Subcutaneous adipose tissue (tissue), 4 donors: ENCODE data around the gene F5. TPM values are rescaled to one million over a fixed set of nuclear protein-coding genes. Genes with fewer than 3 reads are reported as not detected.

Experiments used
- CTCF ChIP-seq: fragments of 450-650 bp; IDR thresholded peaks from one replicate; pipeline ENCODE4 v1.5.1; 2016; ENCODE audit warnings: low read depth, mild to moderate bottlenecking, control low read depth, antibody characterized with exemption, moderate library complexity
- total RNA-seq, 4 donors: library from RNA; depleted of rRNA; stranded (reverse); fragments of >200 nt; gene quantifications; one replicate each; pipeline ENCODE4 v1.1.0, GENCODE V29; 2016

Gene F5
- total RNA-seq, 4 donors from 2014 or later: 2.3 to 16.3 (median 8.2) TPM

DNA sequence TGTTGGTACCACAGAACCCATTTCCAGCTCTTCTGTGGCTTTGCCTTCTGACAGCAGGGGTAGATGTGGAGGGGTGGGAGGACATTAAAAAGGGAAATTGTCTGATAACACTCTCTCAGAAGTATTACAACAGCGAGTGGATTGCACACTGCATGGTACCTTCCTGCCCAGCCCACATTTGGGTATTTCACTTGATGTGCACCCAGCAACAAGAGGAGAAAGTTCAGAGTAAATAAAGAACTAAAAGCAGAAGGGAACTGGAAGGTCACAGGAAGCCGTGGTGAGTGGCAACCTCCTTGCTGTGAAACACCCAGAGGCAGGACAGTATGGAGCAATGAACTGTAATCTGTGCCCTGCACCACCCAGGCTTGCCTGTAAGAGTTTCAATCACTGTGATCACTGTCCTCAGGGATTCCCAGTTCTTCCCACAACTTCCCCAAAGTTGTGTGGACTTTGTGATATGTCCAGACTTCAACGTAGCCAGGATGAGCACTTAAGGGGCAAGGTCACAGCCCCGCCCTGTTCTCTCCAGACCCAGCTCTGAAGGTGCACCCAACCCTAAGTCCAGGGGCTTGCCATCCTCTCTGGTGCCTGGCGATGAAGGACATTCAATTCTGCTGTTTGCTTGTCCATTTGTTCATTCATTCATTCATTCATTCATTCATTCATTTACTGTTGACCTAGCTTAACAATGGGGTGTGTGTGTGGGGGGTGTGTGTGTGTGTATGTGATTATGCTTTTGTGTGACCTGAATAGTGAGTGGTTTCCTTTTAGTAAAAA lies 18.7 kb upstream of the F5 start:
- no peak for TF ChIP-seq CTCF

DNA sequence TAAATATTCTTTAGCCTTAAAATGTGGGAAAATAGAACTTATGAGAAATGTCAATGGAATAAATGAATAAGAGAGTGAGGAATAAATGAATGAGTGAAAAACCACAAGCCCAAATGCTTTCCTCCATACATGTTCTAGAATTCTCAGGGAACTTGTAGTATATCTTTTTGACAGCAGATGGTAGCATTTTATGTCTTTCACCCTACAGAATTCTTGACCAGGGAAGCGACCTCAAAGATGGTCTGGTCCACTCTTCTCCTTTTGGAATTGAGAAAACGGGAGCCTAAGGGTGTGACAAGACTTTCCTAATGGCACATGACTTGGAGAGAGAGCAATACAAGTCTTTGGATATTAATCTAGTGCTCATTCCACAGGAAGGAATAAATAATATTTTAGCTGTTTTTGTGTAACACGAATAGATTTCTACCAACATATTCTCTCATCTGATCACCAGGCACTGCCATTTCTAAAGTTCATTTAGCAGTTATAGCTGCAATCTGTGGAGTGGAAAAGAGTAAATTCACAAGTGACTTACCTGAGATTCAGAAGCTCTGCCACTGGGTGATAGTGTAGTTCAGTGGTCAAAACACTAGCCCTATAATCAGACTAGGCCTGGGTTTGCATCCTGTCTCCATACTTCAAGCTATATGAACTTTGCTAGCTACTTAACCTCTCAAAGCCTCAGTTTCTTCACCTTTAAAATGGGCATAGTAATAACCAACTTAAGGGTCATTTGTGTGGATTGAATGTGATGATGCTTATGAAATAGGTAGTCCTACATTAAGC lies 15.0 kb upstream of the F5 start:
- no peak for TF ChIP-seq CTCF

DNA sequence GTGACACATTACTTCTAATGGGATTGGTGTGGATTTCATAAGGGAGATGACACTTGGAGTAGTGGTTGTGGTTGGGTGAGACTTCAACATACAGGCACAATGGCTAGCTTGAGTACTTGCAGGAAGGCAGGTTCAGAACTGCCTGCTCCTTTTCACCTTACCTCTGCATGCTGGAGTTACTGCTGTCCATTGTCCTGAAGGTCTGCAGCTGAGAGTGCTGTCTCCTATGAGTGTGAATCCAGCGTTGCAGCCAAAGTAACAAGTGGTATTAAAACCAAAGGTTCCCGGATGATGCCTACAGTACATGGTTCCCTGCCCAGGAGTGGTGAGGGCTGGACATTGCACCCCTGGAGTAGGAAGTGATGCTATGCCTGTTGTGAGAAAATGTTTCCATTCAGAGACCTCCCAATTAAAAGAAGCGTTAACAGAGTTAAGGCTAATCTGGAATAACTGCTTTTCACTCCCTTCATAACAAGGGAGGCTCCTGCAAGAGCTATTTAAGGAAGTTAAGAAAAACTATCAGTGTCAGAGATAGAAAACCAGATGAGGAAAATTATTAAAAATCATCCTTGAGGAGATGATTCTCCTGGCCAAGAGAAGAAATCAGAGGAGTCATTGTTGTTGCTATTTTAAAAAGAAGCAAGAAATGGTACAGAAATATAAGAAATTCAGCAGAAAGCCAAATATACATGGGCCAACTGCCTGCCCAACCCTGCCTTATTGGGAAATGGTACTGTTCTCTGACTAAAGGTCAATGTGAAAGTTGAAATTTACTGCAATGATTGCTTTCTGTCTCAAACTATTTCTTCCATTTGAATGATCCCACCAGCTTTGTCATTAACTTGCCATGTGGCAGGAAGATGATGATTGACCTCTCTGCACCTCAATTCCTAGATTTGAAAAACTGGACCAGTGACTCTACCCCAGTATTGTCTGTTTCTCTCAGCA lies 9.8 kb upstream of the F5 start:
- TF ChIP-seq CTCF: no peak

DNA sequence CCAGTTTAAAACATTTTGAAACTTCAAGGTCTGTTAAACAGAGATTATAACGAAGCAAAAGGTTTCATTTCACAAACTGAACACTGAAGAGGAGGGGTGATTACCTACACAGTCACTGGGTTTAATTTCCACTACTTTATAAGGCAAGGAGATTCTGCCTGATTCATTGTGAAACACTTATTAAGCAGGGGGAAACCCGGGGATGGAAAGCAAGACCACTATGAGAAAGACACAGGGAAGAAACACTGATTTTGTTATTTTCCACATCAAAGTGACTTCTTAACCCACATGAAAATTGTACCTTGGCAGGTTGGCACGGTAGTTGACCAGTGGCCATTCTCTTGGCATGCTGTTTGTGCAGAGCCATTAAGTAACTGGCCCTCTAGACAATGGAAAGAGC lies 8.1 kb upstream of the F5 start:
- TF ChIP-seq CTCF: no peak

DNA sequence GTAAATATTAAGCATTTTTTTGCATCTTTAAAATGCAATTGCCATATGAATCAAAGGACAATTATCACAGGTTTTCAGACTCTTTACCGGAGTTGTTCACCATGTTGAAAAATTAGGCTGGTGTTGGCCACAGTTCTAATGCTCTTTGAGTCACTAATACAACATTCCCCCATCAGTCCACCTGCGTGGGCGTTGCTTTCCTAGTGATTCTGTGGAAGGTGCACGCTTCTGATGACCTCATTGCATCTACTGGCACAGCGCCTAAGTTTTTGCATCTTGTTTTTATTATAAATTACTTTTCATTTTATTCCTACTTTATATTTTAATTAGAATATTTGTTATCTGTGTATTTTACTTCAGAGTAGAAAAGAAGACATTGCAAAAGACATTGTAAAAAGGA lies 4.7 kb upstream of the F5 start:
- TF ChIP-seq CTCF: no peak

DNA sequence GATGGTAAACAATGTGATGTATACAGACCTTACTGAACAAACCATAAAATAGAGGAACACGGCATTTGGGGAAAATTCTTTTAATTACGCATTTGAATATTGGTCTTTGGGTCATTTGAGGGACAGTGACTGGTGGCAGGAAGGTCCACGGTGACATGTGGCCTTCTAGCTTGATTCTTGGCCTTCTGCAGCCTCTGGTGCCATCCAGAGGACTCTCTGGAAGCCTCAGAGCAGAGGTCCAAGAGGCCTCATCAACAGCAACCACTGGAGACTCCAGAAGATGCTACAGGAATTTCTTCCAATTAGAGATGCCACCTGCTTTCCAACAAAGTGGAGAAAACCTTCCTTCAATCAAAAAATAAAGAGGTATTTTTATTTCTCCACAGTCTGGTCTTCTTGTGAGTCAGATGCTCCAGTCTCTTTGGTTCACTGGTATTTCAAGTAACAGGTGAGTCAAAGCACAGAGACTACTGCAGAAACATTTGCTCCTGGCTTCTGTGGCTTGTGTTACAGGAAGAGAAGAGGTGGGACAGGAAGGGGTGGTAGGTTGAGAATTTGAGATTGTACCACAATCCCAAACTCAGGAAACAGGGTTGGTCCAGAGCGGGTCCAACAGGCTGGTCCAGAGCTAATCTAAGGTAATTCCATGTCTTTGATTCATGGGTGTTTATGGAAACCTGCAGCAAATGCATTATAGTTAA lies 2.7 kb upstream of the F5 start:
- TF ChIP-seq CTCF: no peak
